Measurements from ENCODE around the gene CAPN11. TPM values are rescaled to one million over a fixed set of nuclear protein-coding genes. Genes with fewer than 3 reads are reported as not detected.

Gene CAPN11
- total RNA-seq, 1 donor from 2014 or later = 0.27 TPM

GRCh38 chr6:44128020-44128917, 30.4 kb upstream of the CAPN11 start:
- ATAC-seq = peak; percentile 57 to 61
- Histone ChIP-seq H3K9me3 (no peaks in the 10 kb centered on the region), H3K27ac (peak overlapping the region; percentile 91), H3K4me1 (peaks cover 49% of the 10 kb centered on the region), H3K36me3 (peaks cover 3% of the 10 kb centered on the region), H3K27me3 (ENCODE audit: low read depth) (no peaks in the 10 kb centered on the region), H3K4me3 (peak overlapping the region; percentile 93)
- no peak for TF ChIP-seq CTCF (IDR thresholded peaks at IDR 0.05)
- peak; percentile 67 for DNase-seq
- intact Hi-C loops (cut with DNase I) = no loop called here

- DNase-seq (no peak), ATAC-seq (no peak)
These were observed 28.7 kb upstream of the CAPN11 start for GRCh38 chr6:44129841-44130322.

GRCh38 chr6:44131892-44132291, 26.7 kb upstream of the CAPN11 start:
- Histone ChIP-seq H3K27ac (no peak overlapping the region), H3K4me1 (peaks cover 36% of the 10 kb centered on the region), H3K27me3 (ENCODE audit: low read depth) (no peaks in the 10 kb centered on the region), H3K9me3 (no peaks in the 10 kb centered on the region), H3K36me3 (peaks cover 28% of the 10 kb centered on the region), H3K4me3 (no peak overlapping the region)
- intact Hi-C loops (cut with DNase I) = no loop called here
- ATAC-seq (no peak), DNase-seq (no peak)
- TF ChIP-seq CTCF (IDR thresholded peaks at IDR 0.05) = no peak

More at GRCh38 chr6:44129841-44130322, 28.7 kb upstream of the CAPN11 start:
- no peaks in the 10 kb centered on the region for H3K9me3 ChIP-seq
- H3K4me1 ChIP-seq = peaks cover 52% of the 10 kb centered on the region
- H3K27ac ChIP-seq = no peak overlapping the region
- intact Hi-C loops (cut with DNase I) = no loop called here
- H3K27me3 ChIP-seq (ENCODE audit: low read depth) = no peaks in the 10 kb centered on the region
- H3K4me3 ChIP-seq = no peak overlapping the region
- no peak for TF ChIP-seq CTCF (IDR thresholded peaks at IDR 0.05)
- peaks cover 10% of the 10 kb centered on the region for H3K36me3 ChIP-seq

- peaks cover 34% of the 10 kb centered on the region for H3K36me3 ChIP-seq
- H3K27me3 ChIP-seq (ENCODE audit: low read depth) = no peaks in the 10 kb centered on the region
- TF ChIP-seq CTCF (IDR thresholded peaks at IDR 0.05) = no peak
- no peak for DNase-seq
- peaks cover 36% of the 10 kb centered on the region for H3K4me1 ChIP-seq
- H3K9me3 ChIP-seq = no peaks in the 10 kb centered on the region
- no peak for ATAC-seq
- intact Hi-C loops (cut with DNase I) = no loop called here
- no peak overlapping the region for H3K4me3 ChIP-seq
- no peak overlapping the region for H3K27ac ChIP-seq
These were observed 26.1 kb upstream of the CAPN11 start for GRCh38 chr6:44132476-44132875.

DNA sequence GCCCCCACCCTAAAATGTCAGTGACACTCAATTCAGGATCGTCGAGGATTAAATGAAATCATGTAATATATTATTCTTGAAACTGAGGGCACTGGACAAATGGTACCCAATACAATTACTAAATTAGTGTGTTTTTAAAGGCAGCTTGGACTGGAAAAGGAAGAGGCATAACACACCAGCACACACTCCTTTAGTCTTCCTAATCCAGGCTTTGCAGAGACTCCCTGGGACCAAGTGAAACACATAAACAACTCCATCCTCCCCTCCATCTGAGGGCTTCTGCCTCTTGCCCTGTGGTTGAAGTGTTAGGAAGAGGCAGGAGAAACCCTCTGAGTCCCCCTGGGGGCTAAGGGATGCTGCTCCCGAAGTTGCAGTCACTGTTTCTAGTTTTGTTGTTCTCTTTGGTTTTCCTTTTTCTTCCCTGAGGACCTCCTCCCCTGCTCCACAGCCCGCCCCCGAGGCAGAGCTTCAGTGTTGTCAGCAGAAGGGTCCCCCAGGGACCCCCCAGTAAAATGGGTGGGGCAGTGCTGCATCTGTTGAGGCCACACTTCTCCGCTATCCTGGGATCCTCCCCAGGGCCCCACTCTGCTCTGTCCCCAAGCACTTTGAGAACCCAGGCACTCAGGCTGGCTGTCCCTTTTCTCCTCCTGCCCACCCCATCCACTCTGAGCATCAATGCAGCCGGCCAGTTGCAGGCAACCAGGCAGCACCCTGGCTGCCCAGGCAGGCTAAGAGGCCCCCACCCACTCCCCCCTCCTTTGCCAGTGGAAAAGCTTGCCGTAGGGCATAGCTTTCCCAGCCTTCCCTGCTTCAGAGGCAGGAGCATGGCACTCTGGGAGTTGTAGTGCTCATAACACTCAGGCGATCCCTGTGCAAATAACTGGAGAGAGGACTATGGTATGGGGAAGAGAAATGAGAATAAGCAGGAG, 25.4 kb upstream of the CAPN11 start:
- no peak for TF ChIP-seq CTCF (IDR thresholded peaks at IDR 0.05)
- Histone ChIP-seq H3K4me3 (no peak overlapping the region), H3K27me3 (ENCODE audit: low read depth) (no peaks in the 10 kb centered on the region), H3K36me3 (peaks cover 40% of the 10 kb centered on the region), H3K9me3 (no peaks in the 10 kb centered on the region), H3K4me1 (peaks cover 35% of the 10 kb centered on the region), H3K27ac (no peak overlapping the region)
- DNase-seq = peak; percentile 77
- ATAC-seq = peak; percentile 93
- intact Hi-C loops (cut with DNase I) = no loop called here

All from lower lobe of right lung (tissue), 2 donors.